Measurements from ENCODE around the gene TESK1.
"Not testable (repeated sequence)": the region's sequence is repeated elsewhere in the genome, so short reads cannot be mapped to it uniquely, and the experiment has no call there.

- not testable (repeated sequence) for TF ChIP-seq CTCF (conservative IDR thresholded peaks at IDR 0.05; ENCODE audit: low read depth, low read length); POLR2A (IDR thresholded peaks at IDR 0.05; ENCODE audit: low read depth, low read length); MAFK (IDR thresholded peaks at IDR 0.05; ENCODE audit: low read depth, low read length); RFX5 (IDR thresholded peaks at IDR 0.05; ENCODE audit: low read depth, low read length); RCOR1 (IDR thresholded peaks at IDR 0.05; ENCODE audit: insufficient replicate concordance, low read length)
These were observed 36.4 kb downstream of the TESK1 start for GRCh38 chr9:35641478-35641877.

Data from IMR-90 (cell line).